Esophagus muscularis mucosa (tissue), 4 donors: ENCODE measurements around the gene AQP1. TPM values are rescaled to one million over a fixed set of nuclear protein-coding genes. Genes with fewer than 3 reads are reported as not detected.

ENCODE experiments used
- DNase-seq: peaks from one replicate; pipeline ENCODE4 v3.0.0-alpha.2; 2017; ENCODE audit errors: extremely low spot score
- H3K27ac ChIP-seq, 4 donors: fragments of 200-600 bp; sonication (generic); replicated peaks in 1 of 4; 1 replicate in 3 of 4; 2 replicates in 1 of 4; pipeline ENCODE4 v1.5.1; 2016 to 2019; ENCODE audit warnings: mild to moderate bottlenecking in 1 of 4
- H3K27me3 ChIP-seq, 4 donors: fragments of 200-600 bp; sonication (generic); one replicate each; pipeline versions ENCODE4 v1.5.1 to v1.6.0; 2016 to 2019
- H3K36me3 ChIP-seq, 4 donors: fragments of 200-600 bp; sonication (generic); one replicate each; pipeline ENCODE4 v1.5.1; 2016 to 2019
- H3K4me1 ChIP-seq, 4 donors: fragments of 200-600 bp; sonication (generic); one replicate each; pipeline ENCODE4 v1.5.1; 2016 to 2019
- H3K4me3 ChIP-seq, 4 donors: fragments of 200-600 bp; sonication (generic); 1 replicate in 2 of 4; 2 replicates in 2 of 4; pipeline ENCODE4 v1.5.1; 2016 to 2019; ENCODE audit warnings: mild to moderate bottlenecking in 4 of 4, moderate library complexity in 1 of 4
- H3K9me3 ChIP-seq, 4 donors: fragments of 200-600 bp; sonication (generic); 1 replicate in 3 of 4; 2 replicates in 1 of 4; pipeline ENCODE4 v1.5.1; 2016 to 2019
- EP300 ChIP-seq: sonication (generic); formaldehyde crosslinking; IDR thresholded peaks from one replicate; pipeline ENCODE4 v1.6.1; 2017; ENCODE audit warnings: antibody characterized with exemption
- POLR2A ChIP-seq: fragments of 450-650 bp; IDR thresholded peaks from one replicate; pipeline ENCODE4 v1.6.1; 2017; ENCODE audit warnings: antibody characterized with exemption, moderate library complexity, mild to moderate bottlenecking, low read depth
- POLR2AphosphoS5 ChIP-seq, 2 donors: sonication (generic); formaldehyde crosslinking; IDR thresholded peaks; one replicate each; pipeline ENCODE4 v1.6.1; 2017; ENCODE audit warnings: antibody characterized with exemption in 2 of 2
- WGBS: methylation state at CpG from one replicate; pipeline ENCODE4 v1.1.5; 2018; 5-methylcytosine and 5-hydroxymethylcytosine counted together
- intact Hi-C: fragments of 100-400 bp; cut with DNase I; formaldehyde crosslinking; loops from one replicate; pipeline ENCODE4 v1.15.1; 2023
- total RNA-seq, 4 donors: library from RNA; depleted of rRNA; stranded (reverse); fragments of >200 nt; gene quantifications; one replicate each; pipeline versions ENCODE4 v1.1.0 to v1.2.1, GENCODE V29; 2016
- TF ChIP-seq, protein P1 (sequence below), 3 experiments: fragments of 200-600 bp in 2 of 3; fragments of 450-650 bp in 1 of 3; sonication (generic) in 2 of 3; IDR thresholded peaks; one replicate each; pipeline ENCODE4 v1.5.1; 2017 to 2019; ENCODE audit warnings: antibody characterized with exemption in 3 of 3, mild to moderate bottlenecking in 2 of 3, moderate library complexity in 1 of 3

The AQP1 gene
- total RNA-seq, 4 donors from 2014 or later = 362 to 578 (median 513) TPM

- intact Hi-C loops = no loop called here
- WGBS = 82% methylated on average over 2 of the region's 2 CpGs
- H3K27ac ChIP-seq = peak overlapping the region; percentile 29 to 78 (median 56)
- DNase-seq = no peak
- no peaks in the 10 kb centered on the region for H3K27me3 ChIP-seq
- H3K36me3 ChIP-seq = no peaks in the 10 kb centered on the region
- no peaks in the 10 kb centered on the region for H3K9me3 ChIP-seq
- H3K4me1 ChIP-seq = peaks cover 68 to 92% (median 77%) of the 10 kb centered on the region in 4 donors
- no peak for TF ChIP-seq EP300
- TF ChIP-seq, protein P1, sequence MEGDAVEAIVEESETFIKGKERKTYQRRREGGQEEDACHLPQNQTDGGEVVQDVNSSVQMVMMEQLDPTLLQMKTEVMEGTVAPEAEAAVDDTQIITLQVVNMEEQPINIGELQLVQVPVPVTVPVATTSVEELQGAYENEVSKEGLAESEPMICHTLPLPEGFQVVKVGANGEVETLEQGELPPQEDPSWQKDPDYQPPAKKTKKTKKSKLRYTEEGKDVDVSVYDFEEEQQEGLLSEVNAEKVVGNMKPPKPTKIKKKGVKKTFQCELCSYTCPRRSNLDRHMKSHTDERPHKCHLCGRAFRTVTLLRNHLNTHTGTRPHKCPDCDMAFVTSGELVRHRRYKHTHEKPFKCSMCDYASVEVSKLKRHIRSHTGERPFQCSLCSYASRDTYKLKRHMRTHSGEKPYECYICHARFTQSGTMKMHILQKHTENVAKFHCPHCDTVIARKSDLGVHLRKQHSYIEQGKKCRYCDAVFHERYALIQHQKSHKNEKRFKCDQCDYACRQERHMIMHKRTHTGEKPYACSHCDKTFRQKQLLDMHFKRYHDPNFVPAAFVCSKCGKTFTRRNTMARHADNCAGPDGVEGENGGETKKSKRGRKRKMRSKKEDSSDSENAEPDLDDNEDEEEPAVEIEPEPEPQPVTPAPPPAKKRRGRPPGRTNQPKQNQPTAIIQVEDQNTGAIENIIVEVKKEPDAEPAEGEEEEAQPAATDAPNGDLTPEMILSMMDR (IDR thresholded peaks at IDR 0.05) = no peak
- TF ChIP-seq POLR2AphosphoS5 (IDR thresholded peaks at IDR 0.05) = no peak
- no peak for TF ChIP-seq POLR2A
- H3K4me3 ChIP-seq = no peak overlapping the region
Observed at GRCh38 chr7:30901856-30902255, 9.8 kb upstream of the AQP1 start.

GRCh38 chr7:30902466-30902865 lies 9.2 kb upstream of the AQP1 start:
- WGBS = 96% methylated on average over 5 of the region's 11 CpGs
- Histone ChIP-seq H3K27me3 (no peaks in the 10 kb centered on the region), H3K4me1 (peaks cover 66 to 92% (median 77%) of the 10 kb centered on the region in 4 donors), H3K36me3 (no peaks in the 10 kb centered on the region), H3K9me3 (no peaks in the 10 kb centered on the region), H3K4me3 (no peak overlapping the region), H3K27ac (peak overlapping the region in 3 of 4 donors; percentile 0 to 78 (median 29))
- TF ChIP-seq, protein P1 (IDR thresholded peaks at IDR 0.05) = no peak
- TF ChIP-seq POLR2AphosphoS5 (IDR thresholded peaks at IDR 0.05) (no peak), POLR2A (no peak), EP300 (no peak)
- no peak for DNase-seq
- intact Hi-C loops = no loop called here

- no peaks in the 10 kb centered on the region for H3K36me3 ChIP-seq
- H3K4me3 ChIP-seq = no peak overlapping the region
- peaks cover 66 to 92% (median 78%) of the 10 kb centered on the region in 4 donors for H3K4me1 ChIP-seq
- TF ChIP-seq EP300 (no peak), POLR2AphosphoS5 (IDR thresholded peaks at IDR 0.05) (no peak), POLR2A (no peak)
- TF ChIP-seq, protein P1 (IDR thresholded peaks at IDR 0.05) = no peak
- no peaks in the 10 kb centered on the region for H3K27me3 ChIP-seq
- intact Hi-C loops = no loop called here
- peak overlapping the region in 2 of 4 donors; percentile 29 to 78 for H3K27ac ChIP-seq
- WGBS = 100% methylated on average over 5 of the region's 8 CpGs
- H3K9me3 ChIP-seq = no peaks in the 10 kb centered on the region
- DNase-seq = no peak
Observed at GRCh38 chr7:30903146-30903545, 8.5 kb upstream of the AQP1 start.

- intact Hi-C loops = no loop called here
- H3K4me1 ChIP-seq = peaks cover 66 to 92% (median 78%) of the 10 kb centered on the region in 4 donors
Observed at GRCh38 chr7:30904561-30904960, 7.1 kb upstream of the AQP1 start.

More at GRCh38 chr7:30904561-30904960, 7.1 kb upstream of the AQP1 start:
- Histone ChIP-seq H3K27ac (peak overlapping the region in 3 of 4 donors; percentile 84 to 90 (median 89)), H3K4me3 (no peak overlapping the region), H3K9me3 (no peaks in the 10 kb centered on the region), H3K27me3 (no peaks in the 10 kb centered on the region), H3K36me3 (no peaks in the 10 kb centered on the region)
- 98% methylated on average over 7 of the region's 9 CpGs for WGBS
- DNase-seq = no peak
- TF ChIP-seq, protein P1 (IDR thresholded peaks at IDR 0.05) = no peak
- TF ChIP-seq POLR2AphosphoS5 (IDR thresholded peaks at IDR 0.05) (no peak), EP300 (no peak), POLR2A (no peak)
